ENCODE data around the gene KRTAP10-10. TPM values are rescaled to one million over a fixed set of nuclear protein-coding genes. Genes with fewer than 3 reads are reported as not detected.
"Not testable (repeated sequence)": the region's sequence is repeated elsewhere in the genome, so short reads cannot be mapped to it uniquely, and the experiment has no call there.

Gene KRTAP10-10
- total RNA-seq, 4 donors from 2014 or later, result not detected

GRCh38 chr21:44628707-44629391 lies 8.3 kb upstream of the KRTAP10-10 start:
- Histone ChIP-seq H3K27me3 (peaks cover 0 to 15% of the 10 kb centered on the region in 2 donors), H3K4me3 (no peak overlapping the region), H3K27ac (no peak overlapping the region), H3K9me3 (peaks cover 0 to 56% (median 9%) of the 10 kb centered on the region in 4 donors), H3K36me3 (no peaks in the 10 kb centered on the region), H3K4me1 (no peaks in the 10 kb centered on the region)
- no peak for TF ChIP-seq POLR2A (IDR thresholded peaks at IDR 0.05)
- TF ChIP-seq EP300 (IDR thresholded peaks at IDR 0.05), result no peak
- no peak for TF ChIP-seq CTCF (IDR thresholded peaks at IDR 0.05)
- WGBS, 2 donors, result 59 to 68% methylated on average over 14 to 18 of the region's 18 CpGs
- DNase-seq (ENCODE audit: low spot score in 2 of 2), result no peak

- TF ChIP-seq EP300 (IDR thresholded peaks at IDR 0.05) (no peak), POLR2A (IDR thresholded peaks at IDR 0.05) (no peak), CTCF (IDR thresholded peaks at IDR 0.05) (no peak)
- H3K27me3 ChIP-seq, result peaks cover 0 to 15% of the 10 kb centered on the region in 2 donors
- peaks cover 0 to 40% (median 5%) of the 10 kb centered on the region in 4 donors for H3K9me3 ChIP-seq
- H3K4me1 ChIP-seq, result no peaks in the 10 kb centered on the region
- H3K4me3 ChIP-seq, result no peak overlapping the region
- no peak for DNase-seq (ENCODE audit: low spot score in 2 of 2)
- H3K27ac ChIP-seq, result no peak overlapping the region
- no peaks in the 10 kb centered on the region for H3K36me3 ChIP-seq
- WGBS, 2 donors, result 81 to 89% methylated on average over 2 of the region's 2 CpGs
Measured at GRCh38 chr21:44630440-44630839, 6.7 kb upstream of the KRTAP10-10 start.

DNA sequence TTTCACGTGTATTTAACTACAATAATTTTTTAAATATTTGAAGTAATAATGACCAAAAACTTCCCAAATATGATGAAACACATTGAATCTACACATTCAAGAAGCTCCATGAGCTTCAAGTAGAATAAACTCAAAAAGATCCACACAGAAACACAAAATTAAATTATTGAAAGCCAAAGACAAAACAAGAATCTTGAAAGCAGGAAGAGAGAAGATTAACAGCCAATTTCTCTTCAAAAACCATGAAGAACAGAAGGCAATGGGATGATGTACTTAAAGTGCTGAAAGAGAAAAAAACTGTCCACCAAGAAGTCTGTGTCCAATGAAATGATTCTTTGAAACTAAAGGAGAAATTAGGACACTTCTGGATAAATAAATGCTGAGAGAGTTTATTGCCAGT lies 5.1 kb upstream of the KRTAP10-10 start:
- TF ChIP-seq CTCF (IDR thresholded peaks at IDR 0.05) (no peak), POLR2A (IDR thresholded peaks at IDR 0.05) (no peak), EP300 (IDR thresholded peaks at IDR 0.05) (no peak)
- WGBS, 2 donors, result 91 to 98% methylated on average over 1 of the region's 1 CpG
- no peak for DNase-seq (ENCODE audit: low spot score in 2 of 2)

GRCh38 chr21:44636209-44637017 lies 743 bp upstream of the KRTAP10-10 start:
- WGBS, 2 donors, result 77 to 81% methylated on average over 12 to 13 of the region's 15 CpGs
- DNase-seq (ENCODE audit: low spot score in 2 of 2), result no peak
- Histone ChIP-seq H3K36me3 (no peaks in the 10 kb centered on the region), H3K9me3 (peaks cover 0 to 27% (median 4%) of the 10 kb centered on the region in 4 donors), H3K27ac (no peak overlapping the region), H3K27me3 (no peaks in the 10 kb centered on the region), H3K4me1 (no peaks in the 10 kb centered on the region), H3K4me3 (no peak overlapping the region)
- TF ChIP-seq EP300 (IDR thresholded peaks at IDR 0.05) (no peak), CTCF (IDR thresholded peaks at IDR 0.05) (no peak), POLR2A (IDR thresholded peaks at IDR 0.05) (no peak)

More for the DNA sequence above, 5.1 kb upstream of the KRTAP10-10 start:
- Histone ChIP-seq H3K36me3 (no peaks in the 10 kb centered on the region), H3K4me1 (no peaks in the 10 kb centered on the region), H3K27ac (no peak overlapping the region), H3K27me3 (peaks cover 0 to 15% of the 10 kb centered on the region in 2 donors), H3K4me3 (no peak overlapping the region), H3K9me3 (peaks cover 0 to 38% (median 5%) of the 10 kb centered on the region in 4 donors)

GRCh38 chr21:44637851-44638348 lies 744 bp downstream of the KRTAP10-10 start:
- not testable (repeated sequence) for H3K36me3 ChIP-seq; H3K27ac ChIP-seq; H3K27me3 ChIP-seq; H3K4me3 ChIP-seq; DNase-seq (ENCODE audit: low spot score in 2 of 2); H3K4me1 ChIP-seq
- peaks cover 0 to 18% (median 0%) of the 10 kb centered on the region in 4 donors for H3K9me3 ChIP-seq
- 57 to 59% methylated on average over 9 to 11 of the region's 12 CpGs for WGBS, 2 donors

DNA sequence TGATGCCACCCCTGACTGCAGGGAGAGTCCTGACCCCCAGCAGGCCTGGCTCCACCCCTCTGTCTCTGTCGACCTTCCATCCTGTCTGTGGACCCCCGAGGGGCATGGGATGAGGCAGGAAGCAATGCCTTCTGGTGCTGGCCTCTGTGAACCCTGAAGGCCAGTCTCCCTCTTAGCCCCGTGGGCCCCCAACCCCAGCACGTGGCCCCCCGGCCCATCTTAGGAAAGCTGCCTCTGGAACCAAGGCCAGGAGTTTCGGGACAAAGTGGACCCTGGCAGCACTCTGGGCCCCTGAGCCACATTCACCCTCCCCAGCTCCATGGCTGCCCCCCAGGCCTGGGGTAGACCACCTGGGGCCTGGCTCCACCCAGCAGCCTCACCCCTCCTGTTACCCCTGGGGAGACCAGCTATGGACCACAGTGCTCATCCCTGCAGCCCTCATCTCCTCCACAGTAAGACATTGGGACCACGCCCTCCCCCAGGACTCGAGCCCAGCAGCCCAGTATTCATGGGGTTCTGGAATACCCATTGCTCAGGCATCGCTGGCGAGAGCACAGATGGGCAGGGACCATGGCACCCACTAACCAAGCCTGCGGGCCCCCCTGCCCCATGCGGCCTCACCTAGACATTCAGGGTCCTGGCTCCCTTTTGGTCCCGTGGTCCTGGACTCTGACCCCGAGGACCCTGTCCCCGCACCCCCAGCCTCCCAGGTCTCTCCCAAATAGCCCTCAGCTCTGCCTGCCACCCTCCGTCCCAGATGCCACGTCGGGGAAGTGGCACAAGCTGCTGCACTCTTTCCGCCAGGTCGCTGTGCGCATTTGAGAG lies 1.6 kb downstream of the KRTAP10-10 start:
- DNase-seq (ENCODE audit: low spot score in 2 of 2); H3K27me3 ChIP-seq; H3K4me3 ChIP-seq; H3K4me1 ChIP-seq; H3K36me3 ChIP-seq; H3K27ac ChIP-seq: not testable (repeated sequence)
- peaks cover 0 to 23% (median 0%) of the 10 kb centered on the region in 4 donors for H3K9me3 ChIP-seq
- 80 to 90% methylated on average over 9 to 19 of the region's 21 CpGs for WGBS, 2 donors

All from tibial nerve (tissue), 4 donors.